SHP77 (cell line): ENCODE measurements around the gene SP6.

Experiments
- DNase-seq, 2 experiments: peaks; one replicate each; lab custom pipeline; 2025; lab: John Stamatoyannopoulos, UW

The SP6 gene

DNA sequence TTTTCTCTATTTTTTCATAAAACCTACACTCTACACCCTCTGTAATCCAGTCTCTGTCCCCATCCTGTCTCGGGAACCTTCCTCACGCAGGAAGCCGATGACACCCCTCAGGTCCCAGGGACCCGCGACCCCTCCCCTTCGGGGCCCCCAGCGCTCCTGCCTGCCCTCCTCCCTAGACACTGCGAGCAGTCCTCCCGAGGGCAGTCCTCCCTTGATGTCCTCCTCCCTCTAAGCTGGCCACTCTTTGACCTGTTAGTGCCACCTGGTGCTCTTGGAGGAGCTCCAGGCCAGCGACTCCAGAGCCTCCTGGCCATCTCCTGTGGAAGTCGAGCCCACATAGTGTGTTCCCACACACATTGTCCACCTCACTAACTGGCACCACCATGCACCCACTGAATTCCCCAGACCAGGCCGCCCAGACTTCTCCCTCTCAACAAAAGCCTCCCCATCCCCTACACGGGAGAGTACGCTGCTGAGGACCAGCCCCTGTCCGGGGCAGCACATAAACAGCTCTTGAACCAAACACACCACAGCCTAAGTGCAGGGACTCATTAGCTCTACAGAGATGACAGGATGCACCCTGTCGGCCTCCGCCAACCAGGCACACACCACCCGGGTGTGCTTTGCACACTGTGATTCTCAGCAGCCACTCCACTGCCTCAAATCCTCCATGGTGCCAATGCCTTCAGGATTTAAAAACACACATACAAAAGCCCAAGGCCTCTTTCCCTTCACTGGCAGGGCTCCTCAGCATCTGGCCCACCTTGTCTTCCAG lies 38.6 kb downstream of the SP6 start:
- DNase-seq = no peak

DNA sequence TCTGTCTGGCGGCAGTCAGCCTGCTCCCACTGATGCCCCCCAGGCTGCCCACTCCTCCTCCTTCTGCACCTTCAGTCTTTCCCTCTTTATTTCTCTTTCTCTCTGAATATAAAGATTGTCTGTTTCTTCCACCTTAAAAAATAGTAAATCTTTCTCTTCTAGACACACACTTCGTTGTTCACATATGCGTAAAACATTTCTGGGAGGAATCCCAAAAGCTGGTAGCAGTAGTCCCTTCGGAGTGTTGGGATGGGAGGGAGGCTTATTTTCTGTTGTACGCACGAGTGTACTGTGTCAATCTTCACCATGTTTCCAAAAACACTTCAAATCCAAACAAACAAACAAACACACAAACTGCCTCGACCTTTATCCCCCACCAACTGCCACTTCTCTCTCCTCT lies 39.3 kb downstream of the SP6 start:
- DNase-seq = no peak

DNA sequence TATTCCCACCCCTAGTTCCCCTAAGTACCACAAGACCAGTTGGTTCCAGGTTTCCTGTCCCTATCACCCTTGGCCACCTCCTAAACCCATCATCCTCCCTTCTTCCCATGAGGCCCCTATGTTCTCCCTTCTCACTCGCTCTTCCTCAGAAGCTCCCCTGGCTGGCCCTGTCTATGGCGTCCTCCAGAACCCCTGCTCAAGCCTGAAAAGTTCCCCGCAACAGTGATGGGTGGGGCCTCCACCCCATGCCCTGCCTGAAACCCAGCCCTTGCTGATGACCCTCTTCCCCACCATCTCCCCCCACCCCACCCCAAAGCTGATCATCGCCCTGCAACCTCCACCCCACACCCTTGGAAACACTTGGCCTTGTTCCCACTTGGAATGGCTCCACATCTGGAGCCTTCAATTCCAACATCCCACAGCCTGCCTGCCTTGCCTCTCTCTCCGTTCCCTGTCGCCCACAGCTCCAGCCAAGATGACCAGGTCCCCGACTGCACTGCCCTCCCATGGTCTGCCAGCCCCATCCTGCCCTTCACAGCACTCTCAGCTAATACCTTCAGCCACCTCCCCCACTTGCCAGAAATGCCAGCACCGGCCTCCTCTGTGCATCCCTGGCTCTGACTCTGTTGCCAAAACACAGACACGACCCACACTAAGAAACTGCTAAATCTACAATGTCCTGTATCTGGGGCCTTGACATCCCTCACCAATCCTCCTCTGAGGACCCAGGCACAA lies 39.9 kb downstream of the SP6 start:
- DNase-seq = no peak

DNA sequence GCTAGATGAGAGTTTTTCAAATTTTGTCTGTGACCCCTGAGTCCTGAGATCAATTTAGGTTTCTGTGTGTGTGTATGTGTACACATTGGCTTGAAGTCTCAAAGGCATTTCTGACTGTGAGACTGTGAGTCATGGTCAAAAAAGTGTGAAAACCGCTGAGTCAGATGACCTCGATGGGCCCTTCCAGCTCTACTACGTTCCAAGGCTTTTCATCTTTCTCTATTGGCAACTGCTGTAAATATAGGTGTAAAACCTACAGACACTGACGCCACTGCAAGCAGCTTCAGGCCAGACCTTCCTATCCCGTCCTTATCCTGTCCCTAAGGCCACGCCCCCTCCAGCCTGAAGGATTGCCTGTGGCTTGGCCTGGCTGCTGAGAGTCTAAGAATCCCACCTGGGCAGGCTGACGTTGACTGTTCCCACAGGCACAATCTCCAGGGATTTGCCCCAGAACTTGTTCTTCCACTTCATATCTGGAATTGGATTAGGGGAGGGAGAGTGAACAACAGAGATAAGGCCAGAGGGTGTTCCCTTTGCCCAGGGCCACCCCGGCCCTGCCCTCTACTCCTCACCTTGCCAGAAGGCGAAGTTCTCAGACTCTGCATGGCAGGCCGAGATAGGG lies 40.7 kb downstream of the SP6 start:
- no peak for DNase-seq

DNA sequence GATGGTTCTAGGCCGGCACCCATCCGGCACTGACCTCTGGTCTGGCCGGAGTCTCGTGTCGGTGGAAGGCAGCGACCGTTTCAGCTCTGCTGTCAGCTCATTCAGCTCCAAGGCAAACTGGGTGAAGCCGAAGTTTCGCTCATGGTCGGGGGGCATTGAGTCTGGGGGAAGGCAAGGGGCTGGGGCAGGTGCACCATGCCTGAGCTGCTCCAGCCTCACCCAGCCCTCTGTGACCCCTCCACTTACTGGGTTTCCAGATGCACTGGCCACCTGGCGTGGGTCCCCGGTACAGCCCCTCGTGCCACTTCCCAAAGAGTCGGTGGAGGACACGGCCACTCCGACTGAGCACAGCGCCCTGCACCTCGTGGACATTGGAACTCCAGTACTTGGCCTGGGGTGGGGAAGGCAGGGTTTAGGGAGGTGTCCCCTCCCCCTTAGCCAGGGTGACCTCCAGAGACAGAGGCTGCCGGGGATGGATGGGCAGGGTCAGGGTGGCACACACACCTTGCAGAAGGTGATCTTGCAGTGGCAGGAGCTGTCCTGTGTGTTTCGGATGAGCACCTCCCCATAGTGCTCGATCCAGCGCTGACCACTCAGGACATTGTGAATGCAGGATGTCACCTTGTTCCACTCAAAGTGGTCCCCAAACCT lies 42.0 kb downstream of the SP6 start:
- DNase-seq = no peak

DNA sequence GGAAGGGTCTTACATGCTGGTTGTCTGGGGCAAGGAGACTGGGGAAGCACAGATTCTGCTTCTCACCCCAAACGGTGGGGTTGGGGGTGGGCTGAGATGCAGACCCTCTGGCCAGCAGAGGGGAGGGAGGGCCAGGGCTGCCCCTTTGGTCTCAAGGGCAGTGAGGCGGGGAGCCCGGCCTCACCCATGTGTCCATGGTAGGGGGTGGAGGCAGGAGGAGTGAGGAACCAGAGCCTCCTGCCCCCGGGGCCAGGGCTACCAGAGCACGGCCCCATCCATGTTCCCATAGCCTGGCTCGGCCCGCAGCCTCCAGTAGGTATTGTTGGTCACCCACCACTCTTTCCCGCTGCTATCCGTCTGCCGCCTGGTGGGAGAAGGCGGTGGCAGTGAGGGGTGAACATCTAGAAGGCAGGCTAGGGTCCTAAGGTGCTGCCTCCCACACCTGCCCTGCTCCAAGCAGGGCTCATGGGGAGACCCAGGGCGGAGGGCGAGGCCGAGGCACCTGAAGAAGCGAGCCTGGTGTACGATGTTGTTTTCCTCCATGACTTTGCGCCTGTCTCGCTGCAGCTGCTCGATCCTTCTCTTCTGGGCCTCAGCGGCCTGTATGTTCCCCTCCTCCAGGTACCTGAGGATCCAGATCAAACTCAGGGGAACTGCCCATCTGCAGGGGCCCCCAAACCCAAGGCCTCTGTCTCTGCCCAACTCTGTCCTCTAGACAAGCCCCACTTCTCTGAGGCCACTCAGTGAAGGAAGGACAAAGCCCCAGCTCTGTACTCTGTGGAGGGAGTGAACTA lies 42.7 kb downstream of the SP6 start:
- no peak for DNase-seq

DNA sequence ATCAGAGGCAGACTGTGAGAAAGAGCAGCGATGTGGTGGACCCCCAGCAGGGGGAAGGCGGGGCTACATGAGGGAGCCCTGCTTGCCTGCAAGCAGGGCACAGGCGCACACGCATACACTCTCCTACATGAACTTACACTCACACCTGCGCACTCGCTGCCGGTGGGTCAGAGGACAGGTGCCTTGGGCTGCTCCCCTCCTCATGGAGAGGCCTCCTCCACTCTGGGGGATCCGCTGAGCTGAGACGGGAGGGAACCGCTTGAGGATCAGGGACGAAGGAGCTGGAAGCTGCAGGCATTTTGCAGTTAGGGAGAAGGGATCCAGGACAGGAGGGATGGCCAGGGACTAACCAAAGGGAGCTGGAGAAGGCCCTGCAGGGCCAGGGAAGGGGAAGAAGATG lies 43.5 kb downstream of the SP6 start:
- DNase-seq = no peak

DNA sequence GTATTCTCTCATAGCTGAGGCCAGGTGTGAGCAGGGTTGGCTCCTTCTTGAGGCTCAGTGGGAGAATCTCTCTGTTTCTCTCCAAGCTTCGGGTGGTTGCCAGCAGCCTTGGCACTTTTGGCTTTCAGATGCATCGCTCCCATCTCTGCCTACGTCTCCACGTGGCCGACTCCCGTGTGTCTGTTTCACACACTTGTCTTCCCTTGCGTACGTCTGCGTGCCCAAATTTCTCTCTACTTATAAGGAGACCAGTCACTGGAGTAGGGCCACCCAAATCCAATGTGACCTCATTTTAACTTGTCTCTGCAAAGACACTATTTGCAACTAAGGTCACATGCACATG lies 44.1 kb downstream of the SP6 start:
- DNase-seq = no peak

DNA sequence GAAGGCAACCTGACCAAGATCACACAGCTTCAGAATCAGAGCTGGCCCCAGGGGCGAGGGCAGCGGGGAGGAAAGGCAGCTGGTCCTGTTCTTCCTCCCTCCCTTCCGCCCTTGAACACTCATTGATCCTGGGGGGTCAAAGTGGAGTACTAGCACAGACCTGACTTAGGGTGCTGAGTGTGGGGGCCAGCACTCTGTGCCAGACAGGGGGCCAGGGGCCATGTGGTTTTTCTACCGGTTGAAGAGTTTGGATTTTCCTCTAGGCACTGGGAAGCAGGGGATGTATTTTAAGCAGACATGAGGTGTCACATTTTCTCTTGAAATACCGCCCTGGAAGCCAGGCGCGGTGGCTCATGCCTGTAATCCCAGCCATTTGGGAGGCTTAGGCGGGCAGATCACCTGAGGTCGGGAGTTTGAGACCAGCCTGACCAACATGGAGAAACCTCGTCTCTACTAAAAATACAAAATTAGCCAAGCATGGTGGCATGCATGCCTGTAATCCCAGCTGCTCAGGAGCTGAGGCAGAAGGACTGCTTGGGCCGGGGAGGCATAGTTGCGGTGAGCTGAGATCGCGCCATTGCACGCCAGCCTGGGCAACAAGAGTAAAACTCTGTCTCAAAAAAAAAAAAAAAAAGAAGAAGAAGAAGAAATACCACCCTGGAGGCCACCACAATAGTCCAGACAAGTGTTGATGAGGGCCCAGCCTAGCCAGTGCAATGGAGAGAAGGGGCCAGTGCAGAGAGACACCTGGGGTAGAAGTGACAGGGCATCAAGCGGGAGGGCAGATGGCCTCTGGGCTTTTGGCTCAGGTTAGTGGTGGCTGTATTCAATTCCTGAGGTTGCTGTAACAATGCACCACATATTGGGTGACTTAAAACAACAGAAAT lies 44.7 kb downstream of the SP6 start:
- DNase-seq = no peak

DNA sequence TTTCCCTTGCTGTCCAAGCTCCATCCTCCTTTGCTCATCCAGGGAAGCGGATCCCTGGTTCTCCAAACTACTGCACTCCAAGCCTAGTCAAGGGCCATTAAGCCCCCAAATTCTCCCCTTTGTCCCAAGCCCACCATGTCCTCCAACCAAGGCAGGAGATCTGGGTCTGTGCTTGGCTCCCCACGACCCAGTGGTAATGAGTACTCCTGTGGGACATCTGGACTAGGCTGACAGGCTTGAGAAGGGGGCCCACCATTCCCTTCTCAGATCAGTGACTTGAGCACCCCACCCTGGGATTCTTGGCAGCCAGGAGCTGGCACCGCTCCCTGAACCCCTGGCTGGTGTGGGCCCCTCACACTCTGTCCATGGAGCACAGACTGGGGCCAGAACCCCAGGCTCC lies 46.5 kb downstream of the SP6 start:
- DNase-seq = no peak

DNA sequence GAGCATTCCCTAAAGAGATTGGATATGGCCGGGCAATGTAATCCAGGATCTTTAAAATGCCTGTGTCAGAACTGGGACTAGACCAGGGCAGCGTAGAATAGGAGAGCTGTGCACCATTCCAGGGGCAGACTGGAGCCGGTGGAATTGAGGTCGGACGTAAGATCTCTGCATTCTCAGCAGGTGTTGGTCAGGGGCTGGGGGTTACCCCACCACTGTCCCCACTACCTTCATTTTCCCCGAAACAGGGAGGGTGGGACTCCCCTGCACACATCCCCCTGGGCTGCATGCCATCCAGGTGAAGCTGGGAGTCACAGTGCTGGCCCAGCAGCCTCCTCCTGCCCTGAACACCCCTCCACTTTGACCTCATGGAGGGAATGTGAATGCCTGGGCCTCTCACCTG lies 47.2 kb downstream of the SP6 start:
- DNase-seq = no peak

DNA sequence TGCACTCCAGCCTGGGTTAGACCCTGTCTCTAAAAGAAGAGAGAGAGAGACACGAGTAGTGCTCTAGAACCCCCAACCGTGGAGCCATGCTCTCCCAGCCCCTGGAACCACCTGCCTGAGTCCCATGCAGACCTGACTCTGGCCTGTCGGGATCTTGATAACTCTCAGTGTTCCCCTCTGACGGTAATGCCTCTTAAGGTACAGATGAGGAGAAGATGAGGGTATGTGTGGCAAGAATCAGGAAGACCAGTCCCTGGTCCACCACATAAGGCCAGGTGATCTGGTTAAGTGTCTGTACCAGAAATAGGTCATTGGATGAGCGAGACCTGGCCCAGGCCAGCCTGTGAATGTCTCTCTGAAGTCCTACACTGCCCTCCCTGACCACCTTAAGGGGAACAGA lies 47.8 kb downstream of the SP6 start:
- no peak for DNase-seq

DNA sequence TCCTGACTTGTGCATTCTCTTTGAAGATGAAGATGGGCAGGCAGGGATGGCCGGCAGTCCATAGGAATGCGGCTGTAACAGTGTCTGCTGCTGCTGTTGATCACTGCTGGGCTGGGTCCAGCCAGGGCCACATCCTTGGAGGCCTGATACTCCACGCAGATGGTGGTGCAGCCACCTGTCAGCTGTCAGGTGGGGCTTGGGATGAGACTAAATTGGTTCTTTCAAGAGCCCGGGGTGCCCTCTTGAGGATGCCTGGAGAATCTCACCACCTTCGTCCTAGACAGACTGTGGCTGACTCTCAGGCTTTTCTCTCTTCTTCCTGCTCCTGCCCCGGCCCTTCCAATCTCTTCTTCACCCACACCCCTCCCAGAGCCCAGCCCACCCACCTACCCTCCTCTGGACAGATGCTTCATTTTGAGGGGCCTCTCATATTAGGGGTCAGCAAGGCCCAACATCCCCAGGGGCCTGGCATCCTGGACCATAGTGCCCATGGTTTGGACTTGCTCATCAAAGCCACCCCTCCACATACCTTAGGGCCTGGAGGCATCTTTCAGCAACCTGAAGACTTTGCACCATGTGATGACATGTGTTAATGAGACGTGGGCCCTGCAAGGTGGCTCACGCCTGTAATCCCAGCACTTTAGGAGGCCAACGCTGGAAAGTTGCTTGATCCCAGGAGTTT lies 48.5 kb downstream of the SP6 start:
- peak; percentile 84 to 87 for DNase-seq

DNA sequence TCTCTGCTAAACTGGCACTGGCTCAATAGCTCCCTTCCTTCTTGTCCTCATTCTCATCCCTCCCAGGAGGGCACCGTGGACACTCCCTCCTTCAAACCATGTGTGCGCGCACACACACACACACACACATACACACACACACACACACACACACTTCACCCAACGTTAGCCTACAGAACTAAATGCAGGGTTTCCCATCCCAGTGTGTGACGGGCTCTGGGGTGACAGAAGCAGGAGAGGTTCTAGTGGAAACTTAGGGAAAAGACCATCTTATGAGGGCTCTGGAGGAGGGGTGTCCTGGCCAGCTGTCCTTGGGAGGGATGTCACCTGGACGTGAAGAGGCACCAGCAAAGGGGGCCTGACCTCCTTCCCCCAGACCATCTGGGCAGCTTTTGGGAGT lies 49.1 kb downstream of the SP6 start:
- DNase-seq = no peak

DNA sequence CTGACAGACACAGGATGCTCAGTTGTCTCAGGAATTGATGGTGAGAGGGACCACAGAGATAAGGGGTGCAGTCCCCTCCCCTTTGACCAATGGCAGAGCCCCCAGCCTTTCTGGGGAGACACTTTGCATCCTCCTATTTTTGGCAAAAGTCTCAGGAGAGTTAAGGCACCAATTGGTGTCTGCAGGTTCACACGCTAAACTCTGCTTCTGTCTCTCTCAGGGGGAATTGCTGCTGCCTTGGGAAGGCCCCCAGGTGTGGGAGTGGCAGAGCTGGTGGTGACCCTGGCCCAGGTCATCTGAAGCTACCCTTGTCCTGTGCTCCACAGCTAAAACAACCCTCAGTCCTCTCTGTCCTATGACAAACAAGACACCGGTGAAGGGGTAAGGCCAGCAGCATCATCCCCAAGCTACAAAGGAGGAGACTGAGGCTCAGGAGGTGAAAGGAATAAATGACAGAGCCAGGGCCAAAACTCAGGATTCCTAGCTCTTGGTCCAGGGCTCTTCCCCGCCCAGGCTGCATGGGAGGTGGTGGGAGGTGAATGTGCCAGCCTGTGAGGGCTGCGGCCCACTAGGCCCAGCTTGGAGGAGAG lies 49.7 kb downstream of the SP6 start:
- DNase-seq = no peak

DNA sequence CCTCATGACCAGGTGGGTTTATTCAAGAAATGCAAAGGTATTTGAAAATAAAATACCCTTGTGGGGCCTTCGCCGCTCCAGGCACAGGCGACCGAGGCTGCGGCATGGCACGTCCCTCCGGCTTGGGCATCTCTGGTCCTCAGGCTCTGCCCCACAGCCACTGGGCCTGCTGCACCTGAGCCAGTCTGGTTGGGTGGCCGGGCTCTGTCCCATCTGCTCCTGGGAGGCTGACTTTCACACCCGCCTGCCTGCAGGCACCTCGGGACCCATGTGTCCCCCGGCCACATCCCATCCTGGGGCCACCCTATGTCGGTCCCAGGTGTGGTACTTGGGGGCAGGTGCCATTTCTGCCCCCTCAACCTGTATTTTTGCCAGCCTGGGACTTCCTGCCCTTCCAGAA lies 50.3 kb downstream of the SP6 start:
- no peak for DNase-seq

DNA sequence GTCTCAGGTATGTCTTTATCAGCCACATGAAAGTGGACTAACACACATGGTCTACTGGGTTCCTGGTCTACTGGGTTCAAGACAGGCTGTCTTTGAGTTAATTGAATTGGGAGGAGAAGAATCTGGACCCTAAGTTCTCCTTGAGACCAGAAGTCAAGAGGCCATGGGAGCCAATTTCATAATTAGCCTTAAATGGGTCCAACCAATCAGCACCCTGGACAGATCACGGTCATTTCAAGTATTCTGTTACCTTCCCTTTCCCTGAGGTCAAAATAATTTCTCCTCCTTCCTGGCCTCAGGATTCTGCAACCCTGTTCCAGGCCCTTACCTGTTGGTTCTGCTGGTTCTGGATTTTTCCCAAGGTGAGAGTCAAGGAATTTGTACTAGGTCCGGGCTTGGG lies 53.2 kb downstream of the SP6 start:
- no peak for DNase-seq
